Measurements from ENCODE around the gene NRDC. TPM values are rescaled to one million over a fixed set of nuclear protein-coding genes. Genes with fewer than 3 reads are reported as not detected.

The NRDC gene
- total RNA-seq, 3 donors from 2014 or later = 131 to 139 (median 137) TPM

GRCh38 chr1:51870603-51871350, 7.8 kb downstream of the NRDC start:
- Mint-ChIP-seq H3K36me3 (ENCODE audit: insufficient read depth) (peaks cover 20% of the 10 kb centered on the region), H3K27me3 (ENCODE audit: low read depth) (no peaks in the 10 kb centered on the region), H3K4me1 (ENCODE audit: low read depth) (peaks cover 64% of the 10 kb centered on the region), H3K9me3 (no peaks in the 10 kb centered on the region), H3K4me3 (no peak overlapping the region)
- DNase-seq (no peak), ATAC-seq (no peak)

- Mint-ChIP-seq H3K27me3 (ENCODE audit: low read depth) (no peaks in the 10 kb centered on the region), H3K4me1 (ENCODE audit: low read depth) (peaks cover 49% of the 10 kb centered on the region), H3K9me3 (no peaks in the 10 kb centered on the region), H3K36me3 (ENCODE audit: insufficient read depth) (peaks cover 9% of the 10 kb centered on the region), H3K4me3 (no peak overlapping the region)
- no peak for ATAC-seq
- no peak for DNase-seq
These were observed 10.9 kb downstream of the NRDC start for GRCh38 chr1:51867479-51868232.

GRCh38 chr1:51863384-51863783, 15.1 kb downstream of the NRDC start:
- H3K36me3 Mint-ChIP-seq (ENCODE audit: insufficient read depth) = peaks cover 4% of the 10 kb centered on the region
- no peaks in the 10 kb centered on the region for H3K9me3 Mint-ChIP-seq
- H3K4me1 Mint-ChIP-seq (ENCODE audit: low read depth) = peaks cover 32% of the 10 kb centered on the region
- H3K4me3 Mint-ChIP-seq = no peak overlapping the region
- ATAC-seq (peak in 1 of 2 donors; percentile 38), DNase-seq (no peak)
- no peaks in the 10 kb centered on the region for H3K27me3 Mint-ChIP-seq (ENCODE audit: low read depth)

GRCh38 chr1:51861669-51862068, 16.9 kb downstream of the NRDC start:
- no peaks in the 10 kb centered on the region for H3K27me3 Mint-ChIP-seq (ENCODE audit: low read depth)
- H3K4me3 Mint-ChIP-seq = no peak overlapping the region
- DNase-seq (no peak), ATAC-seq (no peak)
- no peaks in the 10 kb centered on the region for H3K9me3 Mint-ChIP-seq
- H3K4me1 Mint-ChIP-seq (ENCODE audit: low read depth) = peaks cover 18% of the 10 kb centered on the region
- peaks cover 7% of the 10 kb centered on the region for H3K36me3 Mint-ChIP-seq (ENCODE audit: insufficient read depth)

GRCh38 chr1:51859735-51860134, 18.8 kb downstream of the NRDC start:
- H3K27me3 Mint-ChIP-seq (ENCODE audit: low read depth) = no peaks in the 10 kb centered on the region
- no peak for ATAC-seq
- no peak overlapping the region for H3K4me3 Mint-ChIP-seq
- no peaks in the 10 kb centered on the region for H3K9me3 Mint-ChIP-seq
- H3K36me3 Mint-ChIP-seq (ENCODE audit: insufficient read depth) = peaks cover 13% of the 10 kb centered on the region
- no peak for DNase-seq
- H3K4me1 Mint-ChIP-seq (ENCODE audit: low read depth) = peaks cover 18% of the 10 kb centered on the region

- Mint-ChIP-seq H3K36me3 (ENCODE audit: insufficient read depth) (peaks cover 13% of the 10 kb centered on the region), H3K27me3 (ENCODE audit: low read depth) (no peaks in the 10 kb centered on the region), H3K9me3 (no peaks in the 10 kb centered on the region), H3K4me3 (no peak overlapping the region), H3K4me1 (ENCODE audit: low read depth) (peaks cover 18% of the 10 kb centered on the region)
- ATAC-seq (no peak), DNase-seq (no peak)
These were observed 19.2 kb downstream of the NRDC start for GRCh38 chr1:51859333-51859732.

GRCh38 chr1:51858892-51859291, 19.6 kb downstream of the NRDC start:
- no peak overlapping the region for H3K4me3 Mint-ChIP-seq
- H3K9me3 Mint-ChIP-seq = no peaks in the 10 kb centered on the region
- no peak for ATAC-seq
- no peak for DNase-seq
- H3K27me3 Mint-ChIP-seq (ENCODE audit: low read depth) = no peaks in the 10 kb centered on the region
- peaks cover 13% of the 10 kb centered on the region for H3K36me3 Mint-ChIP-seq (ENCODE audit: insufficient read depth)
- peaks cover 18% of the 10 kb centered on the region for H3K4me1 Mint-ChIP-seq (ENCODE audit: low read depth)

- H3K36me3 Mint-ChIP-seq (ENCODE audit: insufficient read depth) = peaks cover 14% of the 10 kb centered on the region
- peaks cover 8% of the 10 kb centered on the region for H3K4me1 Mint-ChIP-seq (ENCODE audit: low read depth)
These were observed 21.8 kb downstream of the NRDC start for GRCh38 chr1:51856745-51857144.

GRCh38 chr1:51855624-51856023, 22.9 kb downstream of the NRDC start:
- peaks cover 12% of the 10 kb centered on the region for H3K36me3 Mint-ChIP-seq (ENCODE audit: insufficient read depth)
- H3K9me3 Mint-ChIP-seq = no peaks in the 10 kb centered on the region
- DNase-seq (no peak), ATAC-seq (no peak)
- peaks cover 4% of the 10 kb centered on the region for H3K4me1 Mint-ChIP-seq (ENCODE audit: low read depth)
- no peak overlapping the region for H3K4me3 Mint-ChIP-seq
- H3K27me3 Mint-ChIP-seq (ENCODE audit: low read depth) = no peaks in the 10 kb centered on the region

More at GRCh38 chr1:51856745-51857144, 21.8 kb downstream of the NRDC start:
- Mint-ChIP-seq H3K9me3 (no peaks in the 10 kb centered on the region), H3K27me3 (ENCODE audit: low read depth) (no peaks in the 10 kb centered on the region), H3K4me3 (no peak overlapping the region)
- ATAC-seq = no peak
- no peak for DNase-seq

GRCh38 chr1:51853360-51853759, 25.2 kb downstream of the NRDC start:
- no peak for DNase-seq
- H3K4me1 Mint-ChIP-seq (ENCODE audit: low read depth) = peaks cover 4% of the 10 kb centered on the region

GRCh38 chr1:51851882-51852396, 26.6 kb downstream of the NRDC start:
- Mint-ChIP-seq H3K4me1 (ENCODE audit: low read depth) (peaks cover 4% of the 10 kb centered on the region), H3K36me3 (ENCODE audit: insufficient read depth) (peaks cover 10% of the 10 kb centered on the region), H3K4me3 (no peak overlapping the region), H3K9me3 (no peaks in the 10 kb centered on the region), H3K27me3 (ENCODE audit: low read depth) (no peaks in the 10 kb centered on the region)
- DNase-seq (no peak), ATAC-seq (no peak)

More at GRCh38 chr1:51853360-51853759, 25.2 kb downstream of the NRDC start:
- H3K9me3 Mint-ChIP-seq = no peaks in the 10 kb centered on the region
- H3K27me3 Mint-ChIP-seq (ENCODE audit: low read depth) = no peaks in the 10 kb centered on the region
- ATAC-seq = no peak
- H3K4me3 Mint-ChIP-seq = no peak overlapping the region
- peaks cover 12% of the 10 kb centered on the region for H3K36me3 Mint-ChIP-seq (ENCODE audit: insufficient read depth)

GRCh38 chr1:51850420-51851223, 27.9 kb downstream of the NRDC start:
- Mint-ChIP-seq H3K9me3 (no peaks in the 10 kb centered on the region), H3K4me1 (ENCODE audit: low read depth) (peaks cover under 1% of the 10 kb centered on the region), H3K27me3 (ENCODE audit: low read depth) (no peaks in the 10 kb centered on the region), H3K4me3 (no peak overlapping the region), H3K36me3 (ENCODE audit: insufficient read depth) (peaks cover 7% of the 10 kb centered on the region)
- ATAC-seq = no peak
- DNase-seq = no peak

- Mint-ChIP-seq H3K27me3 (ENCODE audit: low read depth) (no peaks in the 10 kb centered on the region), H3K36me3 (ENCODE audit: insufficient read depth) (peaks cover 5% of the 10 kb centered on the region), H3K9me3 (no peaks in the 10 kb centered on the region), H3K4me1 (ENCODE audit: low read depth) (peaks cover 14% of the 10 kb centered on the region), H3K4me3 (no peak overlapping the region)
- no peak for DNase-seq
- ATAC-seq = no peak
These were observed 31.1 kb downstream of the NRDC start for GRCh38 chr1:51847294-51847920.

- peak; percentile 38 to 63 for ATAC-seq
- Mint-ChIP-seq H3K36me3 (ENCODE audit: insufficient read depth) (peaks cover 12% of the 10 kb centered on the region), H3K27me3 (ENCODE audit: low read depth) (no peaks in the 10 kb centered on the region), H3K4me3 (no peak overlapping the region), H3K4me1 (ENCODE audit: low read depth) (peaks cover 20% of the 10 kb centered on the region), H3K9me3 (no peaks in the 10 kb centered on the region)
- DNase-seq = no peak
These were observed 34.6 kb downstream of the NRDC start for GRCh38 chr1:51843948-51844347.
